DOHH2 (cell line): ENCODE measurements around the gene PDCL2.

Experiments used
- EZH2phosphoT487 ChIP-seq: fragments of 200-600 bp; sonication (generic); IDR thresholded peaks from 2 replicates; pipeline ENCODE4 v1.6.1; 2017; ENCODE audit warnings: borderline replicate concordance, mild to moderate bottlenecking, antibody characterized with exemption, low read length, moderate library complexity, mixed read lengths
- TF ChIP-seq, protein P1 (sequence below): fragments of 200-600 bp; sonication (generic); IDR thresholded peaks from one replicate; pipeline ENCODE4 v1.5.1; 2014; ENCODE audit warnings: antibody characterized with exemption, mild to moderate bottlenecking, low read depth, low read length; ENCODE audit not compliant: poor library complexity, severe bottlenecking

DNA sequence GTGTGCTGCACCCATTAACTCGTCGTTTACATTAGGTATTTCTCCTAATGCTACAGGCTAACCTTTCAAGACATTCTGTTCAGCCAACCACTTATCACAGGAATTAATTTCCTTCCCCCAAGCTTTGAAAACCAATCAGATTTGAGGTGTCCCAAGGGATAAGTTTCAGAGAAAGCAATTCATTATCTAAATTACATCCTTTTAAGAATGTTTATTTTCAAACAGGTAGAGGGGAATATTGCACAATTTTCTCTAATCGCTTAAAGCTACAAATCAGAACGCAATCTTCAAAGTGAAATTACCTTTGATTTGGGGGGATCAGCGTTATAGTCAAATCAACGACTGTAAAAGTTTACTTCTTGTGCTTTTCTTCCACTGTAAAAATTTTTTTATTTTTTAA is 46.9 kb downstream of the PDCL2 start:
- TF ChIP-seq, protein P1, sequence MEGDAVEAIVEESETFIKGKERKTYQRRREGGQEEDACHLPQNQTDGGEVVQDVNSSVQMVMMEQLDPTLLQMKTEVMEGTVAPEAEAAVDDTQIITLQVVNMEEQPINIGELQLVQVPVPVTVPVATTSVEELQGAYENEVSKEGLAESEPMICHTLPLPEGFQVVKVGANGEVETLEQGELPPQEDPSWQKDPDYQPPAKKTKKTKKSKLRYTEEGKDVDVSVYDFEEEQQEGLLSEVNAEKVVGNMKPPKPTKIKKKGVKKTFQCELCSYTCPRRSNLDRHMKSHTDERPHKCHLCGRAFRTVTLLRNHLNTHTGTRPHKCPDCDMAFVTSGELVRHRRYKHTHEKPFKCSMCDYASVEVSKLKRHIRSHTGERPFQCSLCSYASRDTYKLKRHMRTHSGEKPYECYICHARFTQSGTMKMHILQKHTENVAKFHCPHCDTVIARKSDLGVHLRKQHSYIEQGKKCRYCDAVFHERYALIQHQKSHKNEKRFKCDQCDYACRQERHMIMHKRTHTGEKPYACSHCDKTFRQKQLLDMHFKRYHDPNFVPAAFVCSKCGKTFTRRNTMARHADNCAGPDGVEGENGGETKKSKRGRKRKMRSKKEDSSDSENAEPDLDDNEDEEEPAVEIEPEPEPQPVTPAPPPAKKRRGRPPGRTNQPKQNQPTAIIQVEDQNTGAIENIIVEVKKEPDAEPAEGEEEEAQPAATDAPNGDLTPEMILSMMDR: no peak
- TF ChIP-seq EZH2phosphoT487: no peak
